Gastroesophageal sphincter (tissue), 3 donors: ENCODE results near the gene LDLRAD3.

Experiments used
- POLR2A ChIP-seq, 2 donors: fragments of 450-650 bp; IDR thresholded peaks; one replicate each; pipeline ENCODE4 v1.6.1; 2017; ENCODE audit warnings: antibody characterized with exemption in 2 of 2, mild to moderate bottlenecking in 2 of 2, moderate library complexity in 1 of 2
- POLR2AphosphoS5 ChIP-seq: sonication (generic); formaldehyde crosslinking; IDR thresholded peaks from one replicate; pipeline ENCODE4 v1.6.1; 2017; ENCODE audit warnings: antibody characterized with exemption
- TF ChIP-seq, protein P1 (sequence below), 4 experiments: fragments of 200-600 bp in 2 of 4; fragments of 450-650 bp in 2 of 4; sonication (generic) in 1 of 4; IDR thresholded peaks; one replicate each; pipeline ENCODE4 v1.5.1; 2017 to 2019; ENCODE audit warnings: antibody characterized with exemption in 4 of 4, mild to moderate bottlenecking in 2 of 4, moderate library complexity in 2 of 4

DNA sequence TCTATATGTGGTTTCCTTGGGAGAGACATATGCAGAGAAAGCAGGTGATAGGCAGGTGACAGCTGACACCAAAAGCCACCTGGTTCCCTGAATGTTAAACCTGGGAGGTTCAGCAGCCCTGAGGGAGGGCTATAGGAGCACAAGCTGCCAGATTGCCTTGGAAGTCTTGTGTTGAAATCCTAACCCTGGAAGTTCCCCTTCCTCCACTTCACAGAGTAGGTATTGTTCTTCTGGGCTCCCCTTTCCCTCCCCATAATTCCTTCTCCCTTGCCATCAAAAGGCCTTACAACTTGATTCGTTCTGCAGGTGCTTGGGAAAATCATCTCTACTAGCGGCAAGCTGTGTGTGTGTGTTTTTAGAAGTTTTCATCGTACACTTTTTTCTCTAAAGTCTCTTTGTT, 5.4 kb downstream of the LDLRAD3 start:
- TF ChIP-seq, protein P1, sequence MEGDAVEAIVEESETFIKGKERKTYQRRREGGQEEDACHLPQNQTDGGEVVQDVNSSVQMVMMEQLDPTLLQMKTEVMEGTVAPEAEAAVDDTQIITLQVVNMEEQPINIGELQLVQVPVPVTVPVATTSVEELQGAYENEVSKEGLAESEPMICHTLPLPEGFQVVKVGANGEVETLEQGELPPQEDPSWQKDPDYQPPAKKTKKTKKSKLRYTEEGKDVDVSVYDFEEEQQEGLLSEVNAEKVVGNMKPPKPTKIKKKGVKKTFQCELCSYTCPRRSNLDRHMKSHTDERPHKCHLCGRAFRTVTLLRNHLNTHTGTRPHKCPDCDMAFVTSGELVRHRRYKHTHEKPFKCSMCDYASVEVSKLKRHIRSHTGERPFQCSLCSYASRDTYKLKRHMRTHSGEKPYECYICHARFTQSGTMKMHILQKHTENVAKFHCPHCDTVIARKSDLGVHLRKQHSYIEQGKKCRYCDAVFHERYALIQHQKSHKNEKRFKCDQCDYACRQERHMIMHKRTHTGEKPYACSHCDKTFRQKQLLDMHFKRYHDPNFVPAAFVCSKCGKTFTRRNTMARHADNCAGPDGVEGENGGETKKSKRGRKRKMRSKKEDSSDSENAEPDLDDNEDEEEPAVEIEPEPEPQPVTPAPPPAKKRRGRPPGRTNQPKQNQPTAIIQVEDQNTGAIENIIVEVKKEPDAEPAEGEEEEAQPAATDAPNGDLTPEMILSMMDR (IDR thresholded peaks at IDR 0.05), result no peak
- TF ChIP-seq POLR2A (IDR thresholded peaks at IDR 0.05) (no peak), POLR2AphosphoS5 (no peak)
